ENCODE data around the gene GSC.

DNA sequence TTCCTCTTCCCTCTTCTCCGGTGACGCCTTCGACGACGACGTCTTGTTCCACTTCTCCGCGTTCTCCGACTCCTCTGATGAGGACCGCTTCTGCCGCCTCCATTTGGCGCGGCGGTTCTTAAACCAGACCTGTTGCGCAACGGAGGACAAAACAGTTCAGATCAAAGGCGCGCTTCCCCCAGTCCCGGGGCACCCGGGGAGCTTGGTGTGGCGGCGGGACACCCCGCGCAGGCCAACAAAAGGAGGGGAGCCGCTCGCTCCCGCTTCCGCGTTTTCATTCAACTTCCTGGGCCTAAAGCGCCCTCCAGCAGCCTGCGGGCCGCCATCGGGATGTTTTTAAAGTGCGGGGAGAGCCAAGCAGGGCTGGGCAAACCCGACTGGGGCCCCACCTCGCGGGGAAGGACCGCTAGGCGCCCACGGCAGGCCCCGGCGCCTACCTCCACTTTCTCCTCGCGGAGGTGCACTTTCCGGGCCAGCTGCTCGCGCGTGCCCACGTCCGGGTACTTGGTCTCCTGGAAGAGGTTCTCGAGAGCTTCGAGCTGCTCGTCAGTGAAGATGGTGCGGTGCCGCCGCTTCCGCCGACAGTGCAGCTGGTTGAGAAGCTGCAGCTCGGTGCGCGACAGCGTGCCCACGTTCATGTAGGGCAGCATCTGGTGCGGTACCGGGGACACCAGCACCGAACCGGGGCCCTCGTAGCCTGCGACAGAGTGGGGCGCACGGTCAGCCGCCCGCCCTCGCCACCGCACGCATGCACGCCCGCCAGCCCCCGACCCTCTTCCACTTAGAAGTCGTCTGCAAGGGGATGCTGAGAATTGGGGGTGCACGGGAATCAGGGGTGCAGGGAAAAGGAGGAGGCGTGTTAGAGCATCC lies 1.2 kb downstream of the GSC start:
- TF ChIP-seq, protein P1, sequence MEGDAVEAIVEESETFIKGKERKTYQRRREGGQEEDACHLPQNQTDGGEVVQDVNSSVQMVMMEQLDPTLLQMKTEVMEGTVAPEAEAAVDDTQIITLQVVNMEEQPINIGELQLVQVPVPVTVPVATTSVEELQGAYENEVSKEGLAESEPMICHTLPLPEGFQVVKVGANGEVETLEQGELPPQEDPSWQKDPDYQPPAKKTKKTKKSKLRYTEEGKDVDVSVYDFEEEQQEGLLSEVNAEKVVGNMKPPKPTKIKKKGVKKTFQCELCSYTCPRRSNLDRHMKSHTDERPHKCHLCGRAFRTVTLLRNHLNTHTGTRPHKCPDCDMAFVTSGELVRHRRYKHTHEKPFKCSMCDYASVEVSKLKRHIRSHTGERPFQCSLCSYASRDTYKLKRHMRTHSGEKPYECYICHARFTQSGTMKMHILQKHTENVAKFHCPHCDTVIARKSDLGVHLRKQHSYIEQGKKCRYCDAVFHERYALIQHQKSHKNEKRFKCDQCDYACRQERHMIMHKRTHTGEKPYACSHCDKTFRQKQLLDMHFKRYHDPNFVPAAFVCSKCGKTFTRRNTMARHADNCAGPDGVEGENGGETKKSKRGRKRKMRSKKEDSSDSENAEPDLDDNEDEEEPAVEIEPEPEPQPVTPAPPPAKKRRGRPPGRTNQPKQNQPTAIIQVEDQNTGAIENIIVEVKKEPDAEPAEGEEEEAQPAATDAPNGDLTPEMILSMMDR (conservative IDR thresholded peaks at IDR 0.05 in 1 of 2, IDR thresholded peaks at IDR 0.05 in 1 of 2; ENCODE audit: low read depth in 1 of 2, low read length in 2 of 2) = no peak
- TF ChIP-seq EZH2 (IDR thresholded peaks at IDR 0.05; ENCODE audit: low read length, missing control alignments) = no peak

Measured in fibroblast of lung (primary cell).